ENCODE measurements around the gene FURIN. TPM values are rescaled to one million over a fixed set of nuclear protein-coding genes. Genes with fewer than 3 reads are reported as not detected.

FURIN gene
- polyA plus RNA-seq, 2 of the 4 experiments (the other 2 are of a cell fraction) = 16.8 to 33.3 TPM

GRCh38 chr15:90932660-90932991 is 64.2 kb downstream of the FURIN start:
- WGBS (ENCODE audit: missing lambda C conversion rate) = 18% methylated on average over 5 of the region's 5 CpGs
- peak overlapping the region; percentile 84 to 93; a peak in 4 of 6 replicates for H3K27ac ChIP-seq

More at GRCh38 chr15:90932660-90932991, 64.2 kb downstream of the FURIN start:
- no peak for TF ChIP-seq FOSL2 (IDR thresholded peaks at IDR 0.05)
- no peak for TF ChIP-seq FOSL2 (CRISPR knock-in tag; IDR thresholded peaks at IDR 0.05)
- TF ChIP-seq MAFK (IDR thresholded peaks at IDR 0.05; ENCODE audit: partially characterized antibody) = no peak
- no peak for TF ChIP-seq ATOH8 (CRISPR knock-in tag; IDR thresholded peaks at IDR 0.05; ENCODE audit: low read depth)
- TF ChIP-seq CTCF (IDR thresholded peaks at IDR 0.05) = peak; percentile 3; the same call in 2 of the 3 replicates
- Histone ChIP-seq H3K4me1 (peaks cover 35% of the 10 kb centered on the region), H3K4me3 (no peak overlapping the region; the same call in 2 of the 3 replicates), H3K4me2 (peak overlapping the region; percentile 72), H3K9me3 (no peaks in the 10 kb centered on the region)
- DNase-seq (ENCODE audit: low read depth in 1 of 2, low spot score in 1 of 2) (no peak), FAIRE-seq (no peak), ATAC-seq (no peak)
- POLR2A ChIA-PET = interaction anchor here (1.7 to 2.8 kb wide), 3 partner anchors 22 to 40 kb away, joined by 4 to 20 read pairs (median 14); partner anchors contain the start of genes MAN2A2 and RCCD1
- CTCF ChIA-PET = interaction anchor here (0.6 to 16.4 kb wide), 57 partner anchors 9 to 791 kb away, joined by 3 to 536 read pairs (median 4); partner anchors contain the start of genes FES, MAN2A2, PRC1 and RCCD1

Small RNA genes within 50 kb of the gene (small RNA-seq; reads per million reads assigned to genes)
- 0 reads per million in 6 experiments for gene RN7SL363P

Other genes with a start within 250 kb of the FURIN start
- 14.5 and 15.2 TPM in 2 replicates for gene BLM, start 151.2 kb upstream of the FURIN start, polyA plus RNA-seq (2011; rRNA removed)
- gene BLM, start 151.2 kb upstream of the FURIN start, polyA plus RNA-seq (2017; fragmentation: RNase III; extraction: RNeasy Plus Mini Kit Qiagen cat#74134 plus additional on column Dnase treatment) = 8.6 to 10.5 TPM (median 10.2 TPM) in 3 replicates
- gene FES, start 15.9 kb downstream of the FURIN start, polyA plus RNA-seq (2011; rRNA removed) = 0.50 and 0.53 TPM in 2 replicates
- gene FES, start 15.9 kb downstream of the FURIN start, polyA plus RNA-seq (2017; fragmentation: RNase III; extraction: RNeasy Plus Mini Kit Qiagen cat#74134 plus additional on column Dnase treatment) = 0.39 to 0.50 TPM (median 0.45 TPM) in 3 replicates
- gene MAN2A2, start 34.7 kb downstream of the FURIN start, polyA plus RNA-seq (2011; rRNA removed) = 22.0 and 37.0 TPM in 2 replicates
- gene MAN2A2, start 34.7 kb downstream of the FURIN start, polyA plus RNA-seq (2017; fragmentation: RNase III; extraction: RNeasy Plus Mini Kit Qiagen cat#74134 plus additional on column Dnase treatment) = 29.6 to 35.3 TPM (median 32.6 TPM) in 3 replicates
- gene HDDC3, start 64.0 kb downstream of the FURIN start, polyA plus RNA-seq (2011; rRNA removed) = 29.8 and 31.9 TPM in 2 replicates
- gene HDDC3, start 64.0 kb downstream of the FURIN start, polyA plus RNA-seq (2017; fragmentation: RNase III; extraction: RNeasy Plus Mini Kit Qiagen cat#74134 plus additional on column Dnase treatment) = 25.3 to 29.7 TPM (median 26.1 TPM) in 3 replicates
- gene UNC45A, start 66.7 kb downstream of the FURIN start, polyA plus RNA-seq (2011; rRNA removed) = 47.7 and 48.2 TPM in 2 replicates
- 76.9 to 82.5 TPM (median 80.4 TPM) in 3 replicates for gene UNC45A, start 66.7 kb downstream of the FURIN start, polyA plus RNA-seq (2017; fragmentation: RNase III; extraction: RNeasy Plus Mini Kit Qiagen cat#74134 plus additional on column Dnase treatment)
- gene RCCD1, start 86.3 kb downstream of the FURIN start, polyA plus RNA-seq (2011; rRNA removed) = 22.8 and 25.3 TPM in 2 replicates
- 37.0 to 39.4 TPM (median 37.2 TPM) in 3 replicates for gene RCCD1, start 86.3 kb downstream of the FURIN start, polyA plus RNA-seq (2017; fragmentation: RNase III; extraction: RNeasy Plus Mini Kit Qiagen cat#74134 plus additional on column Dnase treatment)
- 376 and 426 TPM in 2 replicates for gene PRC1, start 125.9 kb downstream of the FURIN start, polyA plus RNA-seq (2011; rRNA removed)
- 277 to 312 TPM (median 303 TPM) in 3 replicates for gene PRC1, start 125.9 kb downstream of the FURIN start, polyA plus RNA-seq (2017; fragmentation: RNase III; extraction: RNeasy Plus Mini Kit Qiagen cat#74134 plus additional on column Dnase treatment)
- gene VPS33B, start 154.0 kb downstream of the FURIN start, polyA plus RNA-seq (2011; rRNA removed) = 17.9 and 25.0 TPM in 2 replicates
- gene VPS33B, start 154.0 kb downstream of the FURIN start, polyA plus RNA-seq (2017; fragmentation: RNase III; extraction: RNeasy Plus Mini Kit Qiagen cat#74134 plus additional on column Dnase treatment) = 9.5 to 11.7 TPM (median 11.1 TPM) in 3 replicates
- gene SV2B, start 231.7 kb downstream of the FURIN start, polyA plus RNA-seq (2011; rRNA removed) = 0.03 and 0.05 TPM in 2 replicates
- not detected in 3 replicates for gene SV2B, start 231.7 kb downstream of the FURIN start, polyA plus RNA-seq (2017; fragmentation: RNase III; extraction: RNeasy Plus Mini Kit Qiagen cat#74134 plus additional on column Dnase treatment)